ENCODE data around the gene UMOD. TPM values are rescaled to one million over a fixed set of nuclear protein-coding genes. Genes with fewer than 3 reads are reported as not detected.

UMOD gene
- total RNA-seq, 3 donors from 2014 or later: not detected

DNA sequence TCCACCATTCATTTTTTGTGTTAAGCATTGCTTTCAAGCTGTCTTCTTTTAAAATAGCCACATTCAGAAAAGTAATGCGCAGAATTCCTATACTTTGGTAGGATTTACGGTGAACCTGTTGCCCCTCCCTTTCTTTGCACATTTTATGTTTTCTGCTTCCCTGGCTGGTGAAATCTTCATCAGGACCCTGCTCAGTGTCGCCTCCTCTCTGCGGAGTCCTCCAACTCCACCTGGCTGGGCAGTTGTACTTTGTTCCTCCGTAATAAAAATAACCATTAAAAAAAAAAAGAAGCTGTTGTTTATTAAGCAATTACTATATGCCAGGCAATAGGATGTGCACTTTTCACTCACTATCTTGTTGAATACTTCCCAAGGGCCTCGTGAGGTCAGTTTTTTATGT, 2.9 kb downstream of the UMOD start:
- Histone ChIP-seq H3K36me3 (ENCODE audit: low read depth) (no peaks in the 10 kb centered on the region), H3K4me3 (no peak overlapping the region), H3K9me3 (no peaks in the 10 kb centered on the region), H3K4me1 (ENCODE audit: low read depth) (no peaks in the 10 kb centered on the region)
- intact Hi-C loops (cut with DNase I, micrococcal nuclease): no loop called here
- DNase-seq (no peak), ATAC-seq (no peak)
- TF ChIP-seq, protein P1, sequence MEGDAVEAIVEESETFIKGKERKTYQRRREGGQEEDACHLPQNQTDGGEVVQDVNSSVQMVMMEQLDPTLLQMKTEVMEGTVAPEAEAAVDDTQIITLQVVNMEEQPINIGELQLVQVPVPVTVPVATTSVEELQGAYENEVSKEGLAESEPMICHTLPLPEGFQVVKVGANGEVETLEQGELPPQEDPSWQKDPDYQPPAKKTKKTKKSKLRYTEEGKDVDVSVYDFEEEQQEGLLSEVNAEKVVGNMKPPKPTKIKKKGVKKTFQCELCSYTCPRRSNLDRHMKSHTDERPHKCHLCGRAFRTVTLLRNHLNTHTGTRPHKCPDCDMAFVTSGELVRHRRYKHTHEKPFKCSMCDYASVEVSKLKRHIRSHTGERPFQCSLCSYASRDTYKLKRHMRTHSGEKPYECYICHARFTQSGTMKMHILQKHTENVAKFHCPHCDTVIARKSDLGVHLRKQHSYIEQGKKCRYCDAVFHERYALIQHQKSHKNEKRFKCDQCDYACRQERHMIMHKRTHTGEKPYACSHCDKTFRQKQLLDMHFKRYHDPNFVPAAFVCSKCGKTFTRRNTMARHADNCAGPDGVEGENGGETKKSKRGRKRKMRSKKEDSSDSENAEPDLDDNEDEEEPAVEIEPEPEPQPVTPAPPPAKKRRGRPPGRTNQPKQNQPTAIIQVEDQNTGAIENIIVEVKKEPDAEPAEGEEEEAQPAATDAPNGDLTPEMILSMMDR (IDR thresholded peaks at IDR 0.05): no peak

DNA sequence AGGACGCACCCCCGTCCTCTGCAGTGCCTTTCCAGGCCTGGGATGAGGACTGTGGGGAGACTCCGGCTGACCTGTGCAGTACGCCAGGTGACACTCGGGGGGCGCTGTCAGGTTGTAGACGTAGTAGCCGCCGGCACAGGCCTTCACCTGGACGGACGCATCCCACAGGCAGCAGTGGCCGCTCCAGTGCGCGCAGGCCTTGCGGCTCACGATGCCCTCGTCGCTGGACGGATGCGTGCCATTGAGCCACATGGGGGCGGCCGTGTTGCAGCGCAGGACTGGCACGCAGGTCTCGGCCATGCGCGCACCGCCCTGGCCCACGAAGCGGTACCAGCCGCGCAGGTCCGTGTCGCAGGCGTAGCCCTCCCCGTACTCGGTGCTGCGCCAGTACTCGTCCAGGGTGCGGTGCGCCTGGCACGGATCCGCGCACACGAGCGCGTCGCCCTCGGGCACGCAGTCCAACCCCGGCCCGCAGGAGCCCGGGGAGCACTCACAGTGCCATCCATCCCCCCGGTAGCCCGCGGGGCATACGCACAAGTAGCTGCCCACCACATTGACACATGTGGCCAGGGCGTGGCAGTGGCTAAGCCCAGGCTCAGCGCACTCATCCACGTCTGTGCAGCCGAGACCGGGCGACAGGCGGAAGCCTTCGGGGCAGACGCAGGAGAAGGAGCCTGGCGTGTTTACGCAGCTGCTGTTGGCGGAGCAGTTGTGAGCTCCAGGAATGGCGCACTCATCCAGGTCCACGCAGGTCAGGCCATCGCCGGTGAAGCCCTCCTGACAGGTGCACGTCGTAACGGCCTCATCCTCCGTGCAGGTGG, 3.9 kb downstream of the UMOD start:
- Histone ChIP-seq H3K4me3 (no peak overlapping the region), H3K4me1 (ENCODE audit: low read depth) (no peaks in the 10 kb centered on the region), H3K9me3 (no peaks in the 10 kb centered on the region), H3K36me3 (ENCODE audit: low read depth) (no peaks in the 10 kb centered on the region)
- TF ChIP-seq, protein P1 (IDR thresholded peaks at IDR 0.05): no peak
- DNase-seq (peak; percentile 13 to 51 (median 32)), ATAC-seq (peak; percentile 60)
- intact Hi-C loops (cut with DNase I, micrococcal nuclease): no loop called here

DNA sequence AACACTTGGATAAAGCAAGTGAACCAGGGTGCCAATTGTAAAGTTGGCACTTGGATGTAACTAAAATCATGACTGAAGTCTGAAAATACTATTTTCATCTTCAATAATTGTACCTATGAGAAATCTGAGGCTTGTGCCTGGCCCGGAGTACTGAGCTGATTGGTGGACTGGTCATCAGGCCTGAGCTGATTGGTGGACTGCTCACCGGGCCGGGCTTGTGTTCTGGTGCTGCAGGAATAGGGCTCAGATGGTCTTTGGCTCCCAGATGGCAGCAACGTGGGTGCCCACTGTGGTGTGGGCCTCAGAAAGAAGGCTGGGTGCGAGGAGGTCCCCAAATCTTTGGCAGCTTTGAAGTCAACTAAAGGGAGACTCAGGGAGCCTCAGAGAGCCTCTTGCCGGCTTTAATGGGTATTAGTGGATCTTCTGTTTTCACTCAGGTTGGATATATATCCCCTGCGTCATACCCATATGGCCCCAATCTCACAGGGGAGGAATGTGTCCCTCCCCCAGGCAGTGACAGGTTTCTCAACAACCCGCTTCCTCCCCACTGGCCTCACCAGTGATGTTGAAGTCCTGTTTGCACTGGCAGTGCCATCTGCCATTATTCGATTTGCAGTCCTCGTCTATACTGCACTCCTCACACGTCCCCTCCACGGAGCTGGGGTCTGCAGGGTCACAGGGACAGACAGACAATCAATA, 4.7 kb downstream of the UMOD start:
- ATAC-seq (no peak), DNase-seq (no peak)
- no peaks in the 10 kb centered on the region for H3K4me1 ChIP-seq (ENCODE audit: low read depth)
- no peaks in the 10 kb centered on the region for H3K36me3 ChIP-seq (ENCODE audit: low read depth)
- no peaks in the 10 kb centered on the region for H3K9me3 ChIP-seq
- no peak overlapping the region for H3K4me3 ChIP-seq
- intact Hi-C loops (cut with DNase I, micrococcal nuclease): no loop called here
- TF ChIP-seq, protein P1 (IDR thresholded peaks at IDR 0.05): no peak

DNA sequence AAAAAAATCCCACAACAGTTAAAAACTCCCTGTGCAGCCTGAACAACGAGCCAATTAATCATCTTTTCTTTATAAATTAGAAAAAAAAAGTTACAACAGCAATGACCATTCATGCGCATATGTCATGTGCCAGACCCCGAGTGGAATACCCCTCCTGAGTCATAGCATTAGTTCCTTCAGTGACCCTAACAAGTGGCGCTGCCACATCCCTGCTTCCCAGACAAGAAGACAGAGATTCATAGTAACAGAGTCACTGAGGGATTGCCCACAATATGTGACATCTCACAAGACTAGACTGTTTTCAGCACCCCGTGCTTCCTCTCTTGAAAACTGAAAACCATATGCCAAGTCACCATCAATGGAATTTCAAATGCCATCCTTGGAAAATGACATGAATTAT, 7.9 kb downstream of the UMOD start:
- TF ChIP-seq, protein P1 (IDR thresholded peaks at IDR 0.05): no peak
- intact Hi-C loops (cut with DNase I, micrococcal nuclease): no loop called here
- no peak overlapping the region for H3K4me3 ChIP-seq
- no peaks in the 10 kb centered on the region for H3K36me3 ChIP-seq (ENCODE audit: low read depth)
- H3K9me3 ChIP-seq: no peaks in the 10 kb centered on the region
- no peaks in the 10 kb centered on the region for H3K4me1 ChIP-seq (ENCODE audit: low read depth)
- DNase-seq (no peak), ATAC-seq (no peak)

DNA sequence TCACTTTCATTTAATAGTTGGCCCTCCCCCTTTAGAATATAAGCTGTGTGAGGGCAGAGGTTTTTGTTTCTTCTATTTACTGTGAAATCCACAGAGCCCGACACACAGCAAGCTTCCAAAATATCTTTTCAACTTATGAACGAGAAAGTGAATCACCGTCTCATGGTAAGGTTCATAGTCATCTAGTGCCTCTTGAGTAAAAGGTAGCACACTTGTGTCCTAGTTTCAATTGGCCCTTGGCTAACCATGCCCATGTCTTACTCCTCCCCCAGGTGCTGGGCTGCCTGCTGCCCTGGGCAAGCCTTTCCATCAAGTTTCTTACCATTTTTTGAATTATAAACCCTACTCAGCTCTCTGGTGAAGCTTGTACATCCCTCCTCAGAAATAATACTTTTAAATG, 12.8 kb downstream of the UMOD start:
- H3K9me3 ChIP-seq: no peaks in the 10 kb centered on the region
- TF ChIP-seq, protein P1 (IDR thresholded peaks at IDR 0.05): no peak
- H3K4me1 ChIP-seq (ENCODE audit: low read depth): no peaks in the 10 kb centered on the region
- DNase-seq (no peak), ATAC-seq (no peak)
- no peaks in the 10 kb centered on the region for H3K36me3 ChIP-seq (ENCODE audit: low read depth)
- intact Hi-C loops (cut with DNase I, micrococcal nuclease): no loop called here
- H3K4me3 ChIP-seq: no peak overlapping the region
